T47D (cell line): ENCODE measurements around the gene TMEM263.
"Not testable (repeated sequence)": the region's sequence is repeated elsewhere in the genome, so short reads cannot be mapped to it uniquely, and the experiment has no call there.

ENCODE experiments used
- DNase-seq, 2 experiments: peaks; one replicate each; pipeline versions ENCODE4 v3.0.0 to v3.0.0-alpha.2; 2011 to 2012; ENCODE audit warnings: low read depth in 1 of 2, low spot score in 1 of 2
- JUND ChIP-seq: IDR thresholded peaks from 2 replicates; pipeline ENCODE4 v1.6.1; 2012; ENCODE audit warnings: low read depth
- in situ Hi-C: cut with HindIII; loops from 2 replicates; pipeline ENCODE4 v1.10.0; 2016; ENCODE audit warnings: low sequenced_read_pairs, low pct_unique_long_range_greater_than_20kb

The TMEM263 gene

DNA sequence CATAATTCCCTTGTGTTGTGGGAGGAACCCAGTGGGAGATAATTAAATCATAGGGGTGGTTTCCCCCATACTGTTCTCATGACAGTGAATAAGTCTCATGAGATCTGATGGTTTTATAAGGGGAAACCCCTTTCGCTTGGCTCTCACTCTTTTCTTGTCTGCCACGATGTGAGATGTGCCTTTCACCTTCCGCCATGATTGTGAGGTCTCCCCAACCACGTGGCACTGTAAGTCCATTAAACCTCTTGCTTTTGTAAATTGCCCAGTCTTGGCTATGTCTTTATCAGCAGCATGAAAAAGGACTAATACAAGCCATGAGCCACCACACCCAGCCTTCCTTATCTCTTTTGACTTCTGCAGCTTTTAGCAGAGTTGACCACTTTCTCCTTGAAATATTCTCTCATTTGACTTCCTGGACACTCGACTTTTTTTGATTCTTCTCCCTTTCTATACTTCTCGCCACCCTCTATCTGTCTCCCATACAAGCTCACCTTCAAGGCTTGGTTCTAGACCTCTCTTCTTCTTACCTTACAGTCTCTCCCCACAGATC is 29.0 kb downstream of the TMEM263 start:
- no peak for TF ChIP-seq JUND
- no peak for DNase-seq
- in situ Hi-C loops = no loop called here

DNA sequence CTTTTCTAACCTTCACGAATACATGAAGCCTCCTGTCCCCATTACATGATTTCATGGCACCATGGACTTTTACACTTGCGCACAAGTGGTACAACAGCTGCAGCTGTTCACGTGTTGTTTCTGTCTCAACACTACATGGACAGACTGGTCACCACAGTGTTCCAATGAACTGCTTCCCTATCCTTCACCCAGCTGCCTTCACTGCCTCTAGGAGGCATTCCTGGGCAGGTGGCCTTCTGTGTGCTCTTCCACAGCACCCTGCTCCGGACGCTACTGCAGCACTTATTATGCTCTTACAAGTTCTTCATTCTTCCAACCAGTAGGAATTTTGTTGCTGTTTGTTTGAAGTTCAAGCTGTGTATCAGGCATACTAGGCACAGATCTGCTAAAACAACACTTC is 29.8 kb downstream of the TMEM263 start:
- in situ Hi-C loops = no loop called here

DNA sequence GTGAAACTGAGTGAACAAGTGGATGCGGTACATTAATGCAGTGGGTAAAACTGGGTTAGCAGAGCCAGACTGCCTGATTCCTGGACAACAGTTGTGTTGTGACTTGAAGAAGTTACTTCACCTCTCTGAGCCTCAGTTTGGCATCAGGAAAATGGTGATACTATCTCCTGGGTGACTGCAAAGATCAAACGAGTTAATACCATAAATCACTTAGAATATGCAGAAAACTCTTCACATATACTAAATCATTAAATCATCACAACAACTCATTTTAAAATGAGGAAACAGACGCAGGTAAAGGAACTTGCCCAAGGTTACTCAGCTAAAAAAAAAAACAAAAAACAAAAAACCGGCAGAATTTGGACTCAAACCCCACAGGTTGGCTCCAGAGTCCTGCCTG is 30.4 kb downstream of the TMEM263 start:
- DNase-seq = no peak
- TF ChIP-seq JUND = no peak
- in situ Hi-C loops = no loop called here

More for the DNA sequence above, 29.8 kb downstream of the TMEM263 start:
- DNase-seq = no peak
- TF ChIP-seq JUND = no peak

DNA sequence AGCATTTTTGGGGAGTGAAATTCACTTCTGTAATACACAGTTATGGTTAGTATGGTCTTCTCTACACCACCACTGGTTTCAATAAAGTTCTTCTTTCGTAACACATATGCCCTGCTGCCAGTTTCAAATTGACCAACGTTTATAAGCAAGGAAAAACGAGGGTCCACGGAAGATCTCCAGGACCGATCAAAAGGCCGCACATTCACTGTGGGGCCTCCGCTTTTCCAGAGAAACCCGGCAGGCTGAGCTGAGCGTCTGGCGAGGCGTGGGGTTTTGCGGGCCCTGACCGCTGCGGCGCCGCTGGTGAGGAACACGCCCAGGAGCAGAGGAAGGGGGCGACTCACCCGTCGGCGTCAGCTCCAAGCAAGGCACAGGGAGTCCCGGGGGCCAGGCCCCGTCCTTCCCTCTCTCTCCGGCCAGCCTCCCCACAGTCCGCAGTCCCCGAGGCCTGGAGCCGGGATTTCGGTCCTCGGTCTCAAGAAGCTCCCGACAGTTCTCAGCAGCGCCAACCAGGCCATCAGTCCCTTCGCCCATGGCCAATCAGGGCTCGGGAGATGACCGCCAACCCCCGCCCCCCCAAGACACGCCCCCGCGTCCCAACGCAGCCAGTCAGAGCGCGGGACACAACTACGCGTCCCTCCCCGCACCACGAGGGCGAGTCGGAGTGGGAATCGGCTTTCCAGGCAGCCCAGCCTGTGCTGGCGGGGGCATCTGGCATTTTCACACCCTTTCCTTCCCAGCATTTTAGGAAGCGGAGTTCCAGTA is 31.1 kb downstream of the TMEM263 start, which contains the start of gene MTERF2:
TSS of gene MTERF2 (minus strand) at position 522 of the 765 bp plus-strand sequence. CDS start 8,432 bp downstream, outside the sequence.
- in situ Hi-C loops = no loop called here
- peak; percentile 97 to 98 for DNase-seq
- no peak for TF ChIP-seq JUND

DNA sequence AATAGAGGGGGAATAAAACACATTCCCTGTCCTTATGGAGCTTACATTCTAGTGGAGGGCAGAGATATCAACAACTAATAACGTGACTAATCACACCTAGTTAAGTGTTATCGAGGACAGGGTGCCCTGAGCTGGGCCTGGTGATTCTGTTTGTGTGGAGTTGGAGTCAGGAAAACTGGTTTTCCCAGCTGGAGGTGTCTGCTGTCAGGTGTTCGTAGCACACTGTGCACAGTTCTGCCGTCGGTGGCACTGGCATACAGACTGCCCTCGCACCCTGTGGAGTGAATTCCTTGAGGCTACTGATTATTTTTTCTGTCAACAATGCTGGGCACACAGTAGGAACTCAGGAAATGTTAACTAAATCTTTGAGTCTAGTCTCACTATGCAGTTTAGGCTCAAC is 32.1 kb downstream of the TMEM263 start:
- no peak for DNase-seq
- in situ Hi-C loops = no loop called here
- TF ChIP-seq JUND = no peak

DNA sequence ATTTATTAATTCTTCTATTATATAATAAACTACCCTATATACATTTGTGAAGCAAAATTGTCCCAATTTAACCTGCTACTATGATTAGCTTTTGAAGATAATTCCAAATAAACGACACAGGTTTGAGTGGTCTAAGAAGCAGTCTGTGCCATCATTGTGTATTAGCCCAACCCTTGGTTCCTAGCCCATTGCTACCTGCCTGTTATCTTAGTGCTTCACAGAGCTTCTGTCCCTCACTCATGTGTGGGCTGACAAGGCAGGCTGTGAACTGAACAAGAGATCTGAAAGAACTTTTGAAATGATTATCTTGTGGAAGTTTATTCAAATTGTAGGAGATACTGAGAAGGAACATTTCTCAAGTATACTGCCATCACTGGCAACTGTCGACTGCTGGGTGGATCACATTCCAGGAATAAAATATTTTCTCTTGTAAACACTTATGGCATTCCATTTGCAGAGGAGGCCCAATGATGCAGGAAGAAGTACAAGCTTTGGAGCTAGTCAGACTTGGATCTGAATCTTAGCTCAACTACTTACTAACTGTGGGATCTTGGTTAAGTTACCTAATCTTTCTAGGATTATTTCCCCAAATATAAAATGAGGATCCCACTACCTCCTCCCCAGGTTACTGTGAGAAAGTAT is 39.0 kb downstream of the TMEM263 start:
- peak; percentile 48 to 76 for DNase-seq
- in situ Hi-C loops = no loop called here
- no peak; the same call in 1 of the 2 replicates for TF ChIP-seq JUND

DNA sequence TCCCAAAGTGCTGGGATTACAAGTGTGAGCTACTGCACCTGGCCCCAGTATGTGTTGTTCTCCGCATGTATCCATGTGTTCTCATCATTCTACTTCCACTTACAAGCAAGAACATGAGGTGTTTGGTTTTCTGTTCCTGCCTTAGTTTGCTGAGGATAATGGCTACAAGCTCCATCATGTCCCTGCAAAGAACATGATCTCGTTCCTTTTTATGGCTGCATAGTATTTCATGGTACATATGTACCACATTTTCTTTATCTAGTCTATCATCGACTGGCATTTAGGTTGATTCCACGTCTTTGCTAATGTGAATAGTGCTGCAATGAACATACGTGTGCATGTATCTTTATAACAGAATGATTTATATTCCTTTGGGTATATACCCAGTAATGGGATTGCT is 40.4 kb downstream of the TMEM263 start:
- DNase-seq, in situ Hi-C loops: not testable (repeated sequence)

DNA sequence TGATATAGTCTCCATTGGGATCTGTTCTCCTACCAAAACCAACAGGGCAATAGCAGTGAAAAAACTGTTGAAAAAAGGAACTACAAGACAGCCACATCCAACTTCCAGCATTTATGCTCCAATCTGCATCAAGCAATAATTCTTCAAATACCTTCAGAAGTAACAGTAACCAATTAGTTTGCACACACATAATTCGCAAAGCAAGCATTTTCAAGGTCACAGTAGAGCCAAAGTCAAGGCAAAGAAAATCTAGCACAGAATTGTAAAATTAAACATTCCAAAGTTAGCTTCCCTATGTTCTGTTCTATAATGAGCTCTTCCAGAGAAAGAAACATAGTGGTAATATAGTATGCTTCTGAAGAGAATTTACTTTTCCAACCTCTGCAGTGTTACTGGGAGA is 42.2 kb downstream of the TMEM263 start:
- DNase-seq = no peak
- no peak for TF ChIP-seq JUND
- in situ Hi-C loops = no loop called here

DNA sequence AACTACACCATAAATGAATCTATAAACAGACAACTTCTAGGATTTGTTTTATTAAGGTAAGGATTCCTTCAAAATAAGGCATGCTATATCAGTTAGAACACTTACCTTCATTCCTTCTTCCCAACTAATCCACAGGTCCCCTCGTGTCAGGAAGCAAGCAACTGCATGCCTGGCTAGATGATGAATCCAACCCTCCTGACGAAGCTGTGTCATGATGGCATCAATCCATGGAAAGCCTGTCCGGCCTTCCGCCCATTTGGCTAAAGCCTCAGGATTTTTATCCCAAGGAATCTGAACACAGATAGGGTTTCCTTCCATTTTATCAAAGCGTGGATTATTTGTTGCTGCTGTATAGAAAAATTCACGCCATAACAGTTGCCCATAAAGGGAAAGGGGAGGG is 43.7 kb downstream of the TMEM263 start:
- in situ Hi-C loops = no loop called here
- no peak for TF ChIP-seq JUND
- no peak for DNase-seq

DNA sequence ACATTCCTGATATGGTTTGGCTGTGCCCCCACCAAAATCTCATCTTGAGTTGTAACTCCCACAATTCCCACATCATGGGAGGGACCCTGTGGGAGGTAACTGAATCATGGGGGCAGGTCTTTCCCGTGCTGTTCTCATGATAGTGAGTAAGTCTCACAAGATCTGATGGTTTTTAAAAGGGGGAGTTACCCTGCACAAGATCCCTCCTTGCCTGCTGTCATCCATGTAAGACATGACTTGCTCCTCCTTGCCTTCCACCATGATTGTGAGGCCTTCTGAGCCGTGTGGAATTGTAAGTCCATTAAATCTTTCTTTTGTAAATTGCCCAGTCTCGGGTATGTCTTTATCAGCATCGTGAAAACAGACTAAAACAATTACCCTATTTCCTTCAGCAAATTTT is 47.0 kb downstream of the TMEM263 start:
- DNase-seq, in situ Hi-C loops: not testable (repeated sequence)

DNA sequence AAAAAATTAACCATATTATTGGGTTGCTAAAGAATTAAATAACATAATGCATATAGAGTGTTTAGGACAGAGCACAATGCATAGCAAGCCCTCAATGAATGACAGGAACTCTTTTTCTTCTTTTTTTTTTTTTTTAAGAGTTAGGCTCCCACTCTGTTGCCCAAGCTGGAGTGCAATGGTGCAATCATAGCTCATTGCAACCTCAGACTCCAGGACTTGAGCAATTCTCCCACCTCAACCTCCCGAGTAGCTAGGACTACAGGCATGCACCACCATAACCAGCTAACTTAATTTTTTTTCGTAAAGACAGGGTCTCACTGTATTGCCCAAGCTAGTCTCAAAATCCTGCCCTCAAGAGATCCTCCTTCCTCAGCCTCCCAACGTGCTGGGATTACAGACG is 51.7 kb downstream of the TMEM263 start:
- no peak for TF ChIP-seq JUND
- no peak for DNase-seq
- in situ Hi-C loops = no loop called here

DNA sequence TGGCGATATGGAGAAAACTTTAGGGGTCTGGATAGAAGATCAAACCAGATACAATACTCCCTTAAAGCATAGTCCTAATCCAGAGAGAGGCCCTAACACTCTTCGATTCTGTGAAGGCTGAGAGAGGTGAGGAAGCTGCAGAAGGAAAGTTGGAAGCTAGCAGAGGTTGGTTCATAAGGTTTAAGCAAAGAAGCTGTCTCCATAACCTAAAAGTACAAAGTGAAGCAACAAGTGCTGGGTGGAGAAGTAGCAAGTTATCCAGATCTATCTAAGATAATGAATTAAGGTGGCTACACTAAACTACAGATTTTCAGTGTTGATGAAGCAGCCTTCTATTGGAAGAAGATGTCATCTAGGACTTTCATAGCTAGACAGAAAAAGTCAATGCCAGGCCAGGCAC is 55.8 kb downstream of the TMEM263 start:
- DNase-seq = no peak
- no peak for TF ChIP-seq JUND
- in situ Hi-C loops = no loop called here

DNA sequence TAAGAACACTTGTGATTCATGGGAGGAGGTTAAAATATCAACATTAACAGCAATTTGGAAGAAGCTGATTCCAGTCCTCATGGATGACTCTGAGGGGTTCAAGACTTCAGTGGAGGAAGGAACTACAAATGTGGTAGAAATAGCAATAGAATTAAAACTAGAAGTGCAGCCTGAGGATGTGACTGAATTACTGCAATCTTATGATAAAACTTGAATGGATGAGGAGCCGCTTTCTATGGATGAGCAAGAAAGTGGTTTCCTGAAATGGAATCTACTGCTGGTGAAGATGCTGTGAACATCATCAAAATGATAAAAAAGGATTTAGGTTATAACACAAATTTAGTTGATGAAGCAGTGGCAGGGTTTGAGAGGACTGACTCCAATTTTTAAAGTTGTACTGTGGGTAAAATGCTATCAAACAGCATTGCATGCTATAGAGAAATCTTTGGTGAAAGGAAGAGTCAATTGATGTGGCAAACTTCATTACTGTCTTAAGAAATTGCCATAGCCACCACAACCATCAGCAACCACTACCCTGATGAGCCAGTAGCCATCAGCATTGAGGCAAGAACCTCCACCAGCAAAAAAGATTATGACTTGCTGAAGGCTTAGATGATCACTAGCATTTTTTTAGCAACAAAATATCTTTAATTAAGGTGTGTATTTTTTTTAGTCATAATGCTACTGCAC is 57.2 kb downstream of the TMEM263 start:
- no peak for TF ChIP-seq JUND
- no peak for DNase-seq
- in situ Hi-C loops = no loop called here
